SIG-M5 treated with dmso at 0.1 percent for 504 hours (cell line): ENCODE measurements around the gene LRRC8C.

Experiments used
- DNase-seq: peaks from one replicate; lab custom pipeline; 2025; ENCODE audit not compliant: unreplicated experiment; lab: John Stamatoyannopoulos, UW

LRRC8C gene

GRCh38 chr1:89633248-89633799, 404 bp downstream of the LRRC8C start:
- peak; percentile 42 for DNase-seq

- peak; percentile 5 for DNase-seq
Measured at GRCh38 chr1:89633800-89634625, 1.1 kb downstream of the LRRC8C start.

- no peak for DNase-seq
Measured at GRCh38 chr1:89635825-89636815, 3.2 kb downstream of the LRRC8C start.

GRCh38 chr1:89637496-89637895, 4.6 kb downstream of the LRRC8C start:
- no peak for DNase-seq

- no peak for DNase-seq
Measured at GRCh38 chr1:89640440-89640839, 7.5 kb downstream of the LRRC8C start.

GRCh38 chr1:89641781-89642180, 8.9 kb downstream of the LRRC8C start:
- DNase-seq = peak; percentile 48

GRCh38 chr1:89643577-89643976, 10.7 kb downstream of the LRRC8C start:
- DNase-seq = no peak

GRCh38 chr1:89644119-89644814, 11.3 kb downstream of the LRRC8C start:
- DNase-seq = no peak

- DNase-seq = no peak
Measured at GRCh38 chr1:89646259-89646658, 13.3 kb downstream of the LRRC8C start.

GRCh38 chr1:89649783-89650182, 16.9 kb downstream of the LRRC8C start:
- no peak for DNase-seq

GRCh38 chr1:89652373-89652772, 19.5 kb downstream of the LRRC8C start:
- no peak for DNase-seq

- no peak for DNase-seq
Measured at GRCh38 chr1:89657886-89658285, 25.0 kb downstream of the LRRC8C start.

- no peak for DNase-seq
Measured at GRCh38 chr1:89659322-89660081, 26.6 kb downstream of the LRRC8C start.

- DNase-seq = no peak
Measured at GRCh38 chr1:89660224-89661061, 27.5 kb downstream of the LRRC8C start.

- DNase-seq = no peak
Measured at GRCh38 chr1:89665941-89666340, 33.0 kb downstream of the LRRC8C start.

- DNase-seq = no peak
Measured at GRCh38 chr1:89666640-89667039, 33.7 kb downstream of the LRRC8C start.

GRCh38 chr1:89667691-89668090, 34.8 kb downstream of the LRRC8C start:
- no peak for DNase-seq

GRCh38 chr1:89668961-89669360, 36.0 kb downstream of the LRRC8C start:
- no peak for DNase-seq

GRCh38 chr1:89669441-89669840, 36.5 kb downstream of the LRRC8C start:
- DNase-seq = peak; percentile 66
